ENCODE measurements around the gene ARPC1B.
"Not testable (repeated sequence)": the region's sequence is repeated elsewhere in the genome, so short reads cannot be mapped to it uniquely, and the experiment has no call there.

The ARPC1B gene

GRCh38 chr7:99369767-99370391, 4.7 kb upstream of the ARPC1B start:
- Histone ChIP-seq H3K9ac (ENCODE audit: low read length) (no peak overlapping the region), H3K27me3 (replicated peaks; ENCODE audit: control insufficient read depth, insufficient read depth, low read length) (no peaks in the 10 kb centered on the region), H3K4me1 (ENCODE audit: control insufficient read depth, insufficient read depth, low read length) (peaks cover 11% of the 10 kb centered on the region), H3K9me3 (ENCODE audit: control insufficient read depth, low read length) (no peaks in the 10 kb centered on the region), H3K4me3 (ENCODE audit: low read length) (no peak overlapping the region), H3K36me3 (ENCODE audit: control insufficient read depth, insufficient read depth, low read length, severe bottlenecking) (peaks cover 27% of the 10 kb centered on the region)
- DNase-seq (ENCODE audit: low read depth), result no peak

DNA sequence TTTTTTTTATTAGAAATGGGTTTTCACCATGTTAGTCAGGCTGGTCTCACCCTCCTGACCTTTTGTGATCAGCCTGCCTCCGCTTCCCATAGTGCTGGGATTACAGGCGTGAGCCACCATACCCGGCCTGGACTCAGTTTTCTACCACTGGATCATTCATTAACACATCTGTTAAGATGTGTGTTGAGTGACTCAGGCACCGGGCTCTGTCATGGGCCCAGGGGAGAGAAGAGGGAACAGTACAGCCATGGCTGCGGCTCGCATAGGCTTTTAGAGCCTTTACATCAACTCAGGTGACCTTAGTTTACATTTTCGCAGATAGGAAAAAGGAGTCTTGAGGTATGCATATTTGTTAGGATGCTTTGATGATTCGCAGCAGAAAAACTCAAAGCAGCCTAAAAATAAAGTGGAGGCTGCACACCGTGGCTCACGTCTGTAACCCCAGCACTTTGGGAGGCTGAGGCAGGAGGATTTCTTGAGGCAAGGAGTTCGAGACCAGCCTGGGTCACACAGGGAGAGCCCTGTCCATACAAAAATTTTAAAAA, 3.1 kb upstream of the ARPC1B start:
- DNase-seq (ENCODE audit: low read depth), result no peak
- peaks cover 11% of the 10 kb centered on the region for H3K36me3 ChIP-seq (ENCODE audit: control insufficient read depth, insufficient read depth, low read length, severe bottlenecking)

DNA sequence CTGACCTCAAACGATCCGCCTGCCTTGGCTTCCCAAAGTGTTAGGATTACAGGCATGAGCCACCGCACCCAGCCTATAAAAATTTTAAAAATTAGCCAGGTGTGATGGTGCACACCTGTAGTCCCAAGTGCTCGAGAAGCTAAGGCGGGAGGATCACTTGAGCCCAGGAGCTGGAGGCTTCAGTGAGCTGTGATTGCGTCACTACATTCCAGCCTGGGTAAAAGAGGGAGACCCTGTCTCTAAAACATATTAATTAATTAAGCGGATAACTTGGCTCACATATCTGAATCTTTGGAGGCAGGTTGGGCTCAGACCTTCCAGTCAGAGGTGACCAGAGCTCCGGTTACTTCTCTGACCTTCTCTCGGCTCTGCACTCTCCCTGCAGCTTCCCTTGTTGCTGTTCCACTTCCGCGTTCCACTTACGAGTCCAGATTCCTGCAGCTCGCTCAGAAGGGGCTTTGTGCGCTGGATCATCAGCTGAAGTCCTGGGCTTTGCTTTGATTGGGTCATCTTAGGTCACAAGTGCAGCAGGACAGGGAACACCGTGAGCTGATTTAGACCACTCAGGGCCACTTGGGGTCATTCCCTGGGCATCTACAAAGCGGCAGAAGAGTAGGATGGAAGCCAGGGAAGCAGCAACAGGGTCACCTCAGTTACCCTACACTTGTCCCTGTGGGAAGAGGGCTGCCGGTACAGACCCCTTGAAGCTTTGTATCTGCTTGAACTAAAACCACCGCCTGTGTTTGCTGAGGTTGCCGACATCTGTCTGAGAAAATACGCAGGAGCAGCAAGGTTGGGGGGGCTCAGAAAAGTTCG, 2.0 kb upstream of the ARPC1B start:
- Histone ChIP-seq H3K9me3 (ENCODE audit: control insufficient read depth, low read length) (no peaks in the 10 kb centered on the region), H3K9ac (ENCODE audit: low read length) (no peak overlapping the region), H3K4me1 (ENCODE audit: control insufficient read depth, insufficient read depth, low read length) (peaks cover 14% of the 10 kb centered on the region), H3K36me3 (ENCODE audit: control insufficient read depth, insufficient read depth, low read length, severe bottlenecking) (peaks cover 5% of the 10 kb centered on the region), H3K4me3 (ENCODE audit: low read length) (no peak overlapping the region), H3K27me3 (replicated peaks; ENCODE audit: control insufficient read depth, insufficient read depth, low read length) (no peaks in the 10 kb centered on the region)
- DNase-seq (ENCODE audit: low read depth), result peak; percentile 45

More for the DNA sequence above, 3.1 kb upstream of the ARPC1B start:
- H3K27me3 ChIP-seq (replicated peaks; ENCODE audit: control insufficient read depth, insufficient read depth, low read length), result no peaks in the 10 kb centered on the region
- peaks cover 14% of the 10 kb centered on the region for H3K4me1 ChIP-seq (ENCODE audit: control insufficient read depth, insufficient read depth, low read length)
- no peaks in the 10 kb centered on the region for H3K9me3 ChIP-seq (ENCODE audit: control insufficient read depth, low read length)
- H3K4me3 ChIP-seq (ENCODE audit: low read length), result no peak overlapping the region
- H3K9ac ChIP-seq (ENCODE audit: low read length), result no peak overlapping the region

- Histone ChIP-seq H3K9ac (ENCODE audit: low read length) (peak overlapping the region; percentile 87), H3K36me3 (ENCODE audit: control insufficient read depth, insufficient read depth, low read length, severe bottlenecking) (peaks cover 14% of the 10 kb centered on the region), H3K4me1 (ENCODE audit: control insufficient read depth, insufficient read depth, low read length) (peaks cover 14% of the 10 kb centered on the region), H3K9me3 (ENCODE audit: control insufficient read depth, low read length) (no peaks in the 10 kb centered on the region), H3K4me3 (ENCODE audit: low read length) (peak overlapping the region; percentile 85), H3K27me3 (replicated peaks; ENCODE audit: control insufficient read depth, insufficient read depth, low read length) (no peaks in the 10 kb centered on the region)
- DNase-seq (ENCODE audit: low read depth), result no peak
Measured at GRCh38 chr7:99373091-99374066, 1.2 kb upstream of the ARPC1B start.

DNA sequence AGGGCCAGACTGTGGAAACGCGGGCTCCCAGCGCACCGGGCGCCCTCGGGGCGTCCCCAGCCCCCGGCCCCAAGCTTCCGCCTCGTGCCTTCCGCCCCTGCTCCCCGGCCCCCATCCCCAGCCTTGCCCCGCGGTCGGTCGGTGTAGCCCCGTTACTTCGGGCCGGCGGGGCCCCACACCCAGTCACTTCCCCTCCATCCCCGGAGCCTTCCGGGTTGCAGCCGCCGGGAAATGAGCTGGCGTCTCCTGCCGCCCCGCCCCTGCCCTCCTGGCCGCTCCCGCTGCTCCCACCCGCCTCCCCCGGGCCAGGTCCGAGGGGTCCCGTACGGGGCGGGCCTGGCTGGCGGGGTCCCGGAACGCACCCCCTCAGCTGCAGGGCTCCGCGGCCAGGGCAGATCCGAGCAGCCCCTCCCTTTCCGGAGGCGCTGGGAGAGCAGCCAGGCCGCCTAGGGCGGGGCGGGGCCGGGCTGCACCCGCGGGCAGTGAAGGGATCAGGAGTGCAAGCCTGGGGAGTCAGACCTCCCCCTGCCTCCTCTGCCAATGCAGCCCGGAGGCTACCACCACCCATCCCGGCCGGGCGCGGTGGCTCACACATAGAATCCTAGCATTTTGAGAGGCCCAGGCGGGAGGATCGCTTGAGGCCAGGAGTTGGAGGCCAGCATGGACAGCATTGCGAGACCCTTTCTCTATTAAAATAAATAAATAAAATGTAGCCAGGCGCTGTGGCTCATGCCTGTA, 709 bp downstream of the ARPC1B start:
- peaks cover 11% of the 10 kb centered on the region for H3K36me3 ChIP-seq (ENCODE audit: control insufficient read depth, insufficient read depth, low read length, severe bottlenecking)
- H3K27me3 ChIP-seq (replicated peaks; ENCODE audit: control insufficient read depth, insufficient read depth, low read length), result no peaks in the 10 kb centered on the region
- H3K4me1 ChIP-seq (ENCODE audit: control insufficient read depth, insufficient read depth, low read length), result peaks cover 28% of the 10 kb centered on the region
- no peaks in the 10 kb centered on the region for H3K9me3 ChIP-seq (ENCODE audit: control insufficient read depth, low read length)
- H3K4me3 ChIP-seq (ENCODE audit: low read length), result peak overlapping the region; percentile 85
- peak overlapping the region; percentile 87 for H3K9ac ChIP-seq (ENCODE audit: low read length)
- DNase-seq (ENCODE audit: low read depth), result peak; percentile 84

- Histone ChIP-seq H3K9ac (ENCODE audit: low read length) (peak overlapping the region; percentile 90), H3K4me1 (ENCODE audit: control insufficient read depth, insufficient read depth, low read length) (peaks cover 34% of the 10 kb centered on the region), H3K4me3 (ENCODE audit: low read length) (peak overlapping the region; percentile 67), H3K9me3 (ENCODE audit: control insufficient read depth, low read length) (no peaks in the 10 kb centered on the region), H3K27me3 (replicated peaks; ENCODE audit: control insufficient read depth, insufficient read depth, low read length) (no peaks in the 10 kb centered on the region), H3K36me3 (ENCODE audit: control insufficient read depth, insufficient read depth, low read length, severe bottlenecking) (peaks cover 11% of the 10 kb centered on the region)
- DNase-seq (ENCODE audit: low read depth), result peak; percentile 96
Measured at GRCh38 chr7:99379043-99379577, 4.6 kb downstream of the ARPC1B start.

GRCh38 chr7:99379693-99380031, 5.1 kb downstream of the ARPC1B start:
- Histone ChIP-seq H3K4me3 (ENCODE audit: low read length) (peak overlapping the region; percentile 67), H3K4me1 (ENCODE audit: control insufficient read depth, insufficient read depth, low read length) (peaks cover 34% of the 10 kb centered on the region), H3K36me3 (ENCODE audit: control insufficient read depth, insufficient read depth, low read length, severe bottlenecking) (peaks cover 11% of the 10 kb centered on the region), H3K9ac (ENCODE audit: low read length) (peak overlapping the region; percentile 90)
- not testable (repeated sequence) for H3K9me3 ChIP-seq (ENCODE audit: control insufficient read depth, low read length); DNase-seq (ENCODE audit: low read depth); H3K27me3 ChIP-seq (replicated peaks; ENCODE audit: control insufficient read depth, insufficient read depth, low read length)

- peak overlapping the region; percentile 67 for H3K4me3 ChIP-seq (ENCODE audit: low read length)
- no peaks in the 10 kb centered on the region for H3K27me3 ChIP-seq (replicated peaks; ENCODE audit: control insufficient read depth, insufficient read depth, low read length)
- peaks cover 34% of the 10 kb centered on the region for H3K4me1 ChIP-seq (ENCODE audit: control insufficient read depth, insufficient read depth, low read length)
- H3K36me3 ChIP-seq (ENCODE audit: control insufficient read depth, insufficient read depth, low read length, severe bottlenecking), result peaks cover 11% of the 10 kb centered on the region
- peak overlapping the region; percentile 90 for H3K9ac ChIP-seq (ENCODE audit: low read length)
- no peaks in the 10 kb centered on the region for H3K9me3 ChIP-seq (ENCODE audit: control insufficient read depth, low read length)
- DNase-seq (ENCODE audit: low read depth), result peak; percentile 40
Measured at GRCh38 chr7:99380032-99380822, 5.7 kb downstream of the ARPC1B start.

DNA sequence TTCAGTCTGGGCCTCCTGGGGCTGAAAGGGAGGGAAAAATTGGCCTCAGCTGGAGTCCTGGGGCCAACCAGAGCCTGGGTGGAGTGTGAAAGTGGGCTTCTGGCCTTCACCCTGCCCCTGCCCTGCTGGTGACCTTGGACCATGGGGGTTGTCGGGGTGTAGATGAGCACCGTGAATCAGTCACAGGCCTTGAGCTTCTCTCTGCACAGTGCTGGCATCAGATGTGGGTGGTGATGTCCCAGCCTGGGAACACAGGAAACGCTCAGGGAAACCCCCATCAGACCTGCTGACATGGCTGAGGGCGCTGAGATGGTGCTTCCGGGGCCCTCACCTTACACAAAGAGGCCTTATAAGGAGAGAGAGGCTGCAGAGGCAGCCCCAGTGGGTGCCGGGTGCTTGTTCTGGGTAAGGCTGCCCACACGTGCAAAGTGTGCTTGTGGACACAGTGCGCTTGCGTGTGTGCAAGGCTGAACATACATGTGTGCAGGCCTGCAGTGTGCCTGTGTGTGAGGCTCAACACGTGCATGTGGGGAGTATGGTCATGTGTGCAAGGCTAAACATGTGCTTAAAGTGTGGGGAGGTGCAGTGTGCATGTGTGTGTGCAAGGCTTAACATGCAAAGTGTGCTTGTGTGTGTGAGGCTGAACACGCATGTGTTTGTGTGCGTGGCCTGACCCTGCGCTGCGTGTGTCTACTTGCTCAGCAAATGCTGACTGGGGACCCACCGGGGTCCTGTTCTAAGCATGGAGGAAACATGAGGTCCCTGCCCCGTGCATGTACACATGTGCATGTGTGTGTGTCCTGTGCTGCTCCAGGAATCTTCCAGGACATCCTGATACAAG, 6.5 kb downstream of the ARPC1B start:
- H3K27me3 ChIP-seq (replicated peaks; ENCODE audit: control insufficient read depth, insufficient read depth, low read length), result no peaks in the 10 kb centered on the region
- H3K4me1 ChIP-seq (ENCODE audit: control insufficient read depth, insufficient read depth, low read length), result peaks cover 31% of the 10 kb centered on the region
- peak overlapping the region; percentile 67 for H3K4me3 ChIP-seq (ENCODE audit: low read length)
- H3K9ac ChIP-seq (ENCODE audit: low read length), result peak overlapping the region; percentile 90
- peaks cover 16% of the 10 kb centered on the region for H3K36me3 ChIP-seq (ENCODE audit: control insufficient read depth, insufficient read depth, low read length, severe bottlenecking)
- H3K9me3 ChIP-seq (ENCODE audit: control insufficient read depth, low read length), result no peaks in the 10 kb centered on the region
- DNase-seq (ENCODE audit: low read depth), result no peak

Measured in adipocyte (in vitro differentiated cells).